Esophagus muscularis mucosa (tissue), 4 donors: ENCODE data around the gene CARM1. TPM values are rescaled to one million over a fixed set of nuclear protein-coding genes. Genes with fewer than 3 reads are reported as not detected.
"Not testable (repeated sequence)": the region's sequence is repeated elsewhere in the genome, so short reads cannot be mapped to it uniquely, and the experiment has no call there.

Source experiments
- DNase-seq: peaks from one replicate; pipeline ENCODE4 v3.0.0-alpha.2; 2017; ENCODE audit errors: extremely low spot score
- H3K27ac ChIP-seq, 4 donors: fragments of 200-600 bp; sonication (generic); replicated peaks in 1 of 4; 1 replicate in 3 of 4; 2 replicates in 1 of 4; pipeline ENCODE4 v1.5.1; 2016 to 2019; ENCODE audit warnings: mild to moderate bottlenecking in 1 of 4
- H3K27me3 ChIP-seq, 4 donors: fragments of 200-600 bp; sonication (generic); one replicate each; pipeline versions ENCODE4 v1.5.1 to v1.6.0; 2016 to 2019
- H3K36me3 ChIP-seq, 4 donors: fragments of 200-600 bp; sonication (generic); one replicate each; pipeline ENCODE4 v1.5.1; 2016 to 2019
- H3K4me1 ChIP-seq, 4 donors: fragments of 200-600 bp; sonication (generic); one replicate each; pipeline ENCODE4 v1.5.1; 2016 to 2019
- H3K4me3 ChIP-seq, 4 donors: fragments of 200-600 bp; sonication (generic); 1 replicate in 2 of 4; 2 replicates in 2 of 4; pipeline ENCODE4 v1.5.1; 2016 to 2019; ENCODE audit warnings: mild to moderate bottlenecking in 4 of 4, moderate library complexity in 1 of 4
- H3K9me3 ChIP-seq, 4 donors: fragments of 200-600 bp; sonication (generic); 1 replicate in 3 of 4; 2 replicates in 1 of 4; pipeline ENCODE4 v1.5.1; 2016 to 2019
- CTCF ChIP-seq, 3 experiments: fragments of 200-600 bp in 2 of 3; fragments of 450-650 bp in 1 of 3; sonication (generic) in 2 of 3; IDR thresholded peaks; one replicate each; pipeline ENCODE4 v1.5.1; 2017 to 2019; ENCODE audit warnings: antibody characterized with exemption in 3 of 3, mild to moderate bottlenecking in 2 of 3, moderate library complexity in 1 of 3
- EP300 ChIP-seq: sonication (generic); formaldehyde crosslinking; IDR thresholded peaks from one replicate; pipeline ENCODE4 v1.6.1; 2017; ENCODE audit warnings: antibody characterized with exemption
- POLR2A ChIP-seq: fragments of 450-650 bp; IDR thresholded peaks from one replicate; pipeline ENCODE4 v1.6.1; 2017; ENCODE audit warnings: antibody characterized with exemption, moderate library complexity, mild to moderate bottlenecking, low read depth
- POLR2AphosphoS5 ChIP-seq, 2 donors: sonication (generic); formaldehyde crosslinking; IDR thresholded peaks; one replicate each; pipeline ENCODE4 v1.6.1; 2017; ENCODE audit warnings: antibody characterized with exemption in 2 of 2
- WGBS: methylation state at CpG from one replicate; pipeline ENCODE4 v1.1.5; 2018; 5-methylcytosine and 5-hydroxymethylcytosine counted together
- intact Hi-C: fragments of 100-400 bp; cut with DNase I; formaldehyde crosslinking; loops from one replicate; pipeline ENCODE4 v1.15.1; 2023
- total RNA-seq, 4 donors: library from RNA; depleted of rRNA; stranded (reverse); fragments of >200 nt; gene quantifications; one replicate each; pipeline versions ENCODE4 v1.1.0 to v1.2.1, GENCODE V29; 2016

CARM1 gene
- total RNA-seq, 4 donors from 2014 or later, result 24.9 to 43.5 (median 30.6) TPM

GRCh38 chr19:10832939-10833296 lies 38.4 kb upstream of the CARM1 start:
- TF ChIP-seq CTCF (IDR thresholded peaks at IDR 0.05) (no peak), POLR2AphosphoS5 (IDR thresholded peaks at IDR 0.05) (no peak)
- 74% methylated on average over 10 of the region's 20 CpGs for WGBS
- intact Hi-C loops, result no loop called here
- Histone ChIP-seq H3K27me3 (no peaks in the 10 kb centered on the region), H3K4me1 (peaks cover 7 to 19% (median 16%) of the 10 kb centered on the region in 4 donors), H3K4me3 (no peak overlapping the region), H3K27ac (no peak overlapping the region), H3K36me3 (peaks cover 23 to 59% (median 57%) of the 10 kb centered on the region in 4 donors), H3K9me3 (peaks cover 0 to 6% (median 3%) of the 10 kb centered on the region in 4 donors)
- DNase-seq, result no peak

GRCh38 chr19:10835089-10835753 lies 36.1 kb upstream of the CARM1 start:
- Histone ChIP-seq H3K4me3 (peak overlapping the region; percentile 65 to 80 (median 71)), H3K36me3 (peaks cover 12 to 40% (median 36%) of the 10 kb centered on the region in 4 donors), H3K9me3 (peaks cover 0 to 6% (median 3%) of the 10 kb centered on the region in 4 donors), H3K27me3 (no peaks in the 10 kb centered on the region), H3K4me1 (peaks cover 7 to 19% (median 16%) of the 10 kb centered on the region in 4 donors), H3K27ac (peak overlapping the region; percentile 94 to 99 (median 96))
- 28% methylated on average over 13 of the region's 32 CpGs for WGBS
- no peak for TF ChIP-seq POLR2AphosphoS5 (IDR thresholded peaks at IDR 0.05)
- no peak for TF ChIP-seq CTCF (IDR thresholded peaks at IDR 0.05)
- no peak for TF ChIP-seq POLR2A
- TF ChIP-seq EP300, result no peak
- intact Hi-C loops, result no loop called here
- DNase-seq, result no peak

GRCh38 chr19:10835754-10836478 lies 35.4 kb upstream of the CARM1 start, which contains the start of gene TMED1:
TSS of gene TMED1 (minus strand) at chr19:10836212. CDS start at chr19:10836191, 21 bp downstream.
- WGBS, result under 1% methylated on average over 34 of the region's 50 CpGs
- peak within 1 kb of the TSS; percentile 94 to 99 (median 96) for H3K27ac ChIP-seq
- no peaks in the 10 kb centered on the region for H3K27me3 ChIP-seq
- H3K9me3 ChIP-seq, result peaks cover 0 to 6% (median 3%) of the 10 kb centered on the region in 4 donors
- TF ChIP-seq POLR2A, result no peak
- peak in 1 of 2 donors; percentile 72 for TF ChIP-seq POLR2AphosphoS5 (IDR thresholded peaks at IDR 0.05)
- peak; percentile 22 to 58 (median 44) for TF ChIP-seq CTCF (IDR thresholded peaks at IDR 0.05)
- TF ChIP-seq EP300, result no peak
- peak; percentile 100 for DNase-seq
- intact Hi-C loops, result no loop called here
- peak within 1 kb of the TSS; percentile 65 to 80 (median 71) for H3K4me3 ChIP-seq
- H3K36me3 ChIP-seq, result peaks cover 12 to 33% (median 29%) of the 10 kb centered on the region in 4 donors
- H3K4me1 ChIP-seq, result peaks cover 7 to 19% (median 16%) of the 10 kb centered on the region in 4 donors

GRCh38 chr19:10836479-10837330 lies 34.6 kb upstream of the CARM1 start:
- Histone ChIP-seq H3K36me3 (peaks cover 12 to 25% (median 21%) of the 10 kb centered on the region in 4 donors), H3K4me3 (peak overlapping the region; percentile 65 to 80 (median 71)), H3K27me3 (no peaks in the 10 kb centered on the region), H3K4me1 (peaks cover 7 to 19% (median 16%) of the 10 kb centered on the region in 4 donors), H3K27ac (peak overlapping the region; percentile 94 to 99 (median 96)), H3K9me3 (peaks cover 0 to 6% (median 3%) of the 10 kb centered on the region in 4 donors)
- intact Hi-C loops, result no loop called here
- peak; percentile 95 for DNase-seq
- peak; percentile 15 for TF ChIP-seq POLR2A
- TF ChIP-seq CTCF (IDR thresholded peaks at IDR 0.05), result no peak
- TF ChIP-seq EP300, result no peak
- peak in 1 of 2 donors; percentile 84 for TF ChIP-seq POLR2AphosphoS5 (IDR thresholded peaks at IDR 0.05)
- WGBS, result 38% methylated on average over 38 of the region's 38 CpGs

GRCh38 chr19:10837649-10838048 lies 33.7 kb upstream of the CARM1 start:
- H3K9me3 ChIP-seq, intact Hi-C loops, H3K27ac ChIP-seq, H3K4me3 ChIP-seq, DNase-seq, H3K27me3 ChIP-seq: not testable (repeated sequence)
- peaks cover 4 to 16% (median 12%) of the 10 kb centered on the region in 4 donors for H3K36me3 ChIP-seq
- WGBS, result 93% methylated on average over 7 of the region's 7 CpGs
- H3K4me1 ChIP-seq, result peaks cover 7 to 19% (median 16%) of the 10 kb centered on the region in 4 donors
